Measurements from ENCODE around the gene FAM111A. TPM values are rescaled to one million over a fixed set of nuclear protein-coding genes. Genes with fewer than 3 reads are reported as not detected.
A peak's percentile ranks its signal among the peaks of the same experiment; 100 is the strongest.

Gene FAM111A
- total RNA-seq, 1 experiment from 2014 or later = 49.2 TPM

DNA sequence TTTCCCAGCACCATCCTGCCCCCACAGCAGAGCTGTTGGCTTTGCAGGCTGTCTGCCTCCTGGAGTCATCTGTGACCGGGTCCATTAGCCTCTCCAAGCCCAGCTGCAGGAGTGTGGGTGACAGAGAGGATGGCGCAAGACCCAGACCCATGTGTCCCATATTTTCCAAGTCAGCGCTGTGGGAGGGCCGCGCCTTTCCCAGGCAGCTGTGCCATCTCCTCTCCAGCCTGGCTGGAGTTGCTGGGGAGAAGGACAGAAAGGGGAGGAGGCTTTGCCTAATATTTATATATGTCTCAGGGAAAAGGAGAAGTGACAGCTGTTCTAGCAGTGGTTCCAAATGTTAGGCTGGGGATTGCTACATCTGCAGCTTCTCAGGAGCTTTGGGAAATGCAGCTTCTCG, 44.9 kb downstream of the FAM111A start:
- no peak overlapping the region for H3K27ac ChIP-seq (ENCODE audit: low read length)
- H4K20me1 ChIP-seq (ENCODE audit: low read length) = no peaks in the 10 kb centered on the region
- H3K27me3 ChIP-seq (ENCODE audit: low read length) = no peaks in the 10 kb centered on the region
- H3K36me3 ChIP-seq (ENCODE audit: low read depth, low read length) = no peaks in the 10 kb centered on the region
- H3K4me1 ChIP-seq (ENCODE audit: insufficient read depth, low read length) = peaks cover 38% of the 10 kb centered on the region
- H3F3A ChIP-seq (ENCODE audit: low read length, unreplicated experiment) = no peaks in the 10 kb centered on the region
- DNase-seq = no peak
- no peak for ATAC-seq
- H2AFZ ChIP-seq (ENCODE audit: low read length) = no peak overlapping the region
- H3K4me3 ChIP-seq (ENCODE audit: low read length) = no peak overlapping the region
- POLR2A ChIA-PET (ENCODE audit: unreplicated experiment) = no interaction called here
- no peaks in the 10 kb centered on the region for H3K9me2 ChIP-seq (replicated peaks; ENCODE audit: low read length)
- no peaks in the 10 kb centered on the region for H3K79me2 ChIP-seq (ENCODE audit: low read length)
- TF ChIP-seq EZH2phosphoT487 (IDR thresholded peaks at IDR 0.05; ENCODE audit: borderline replicate concordance, low read length) (no peak), EZH2 (IDR thresholded peaks at IDR 0.05; ENCODE audit: low read length, unreplicated experiment) (no peak)
- TF ChIP-seq, protein P1, sequence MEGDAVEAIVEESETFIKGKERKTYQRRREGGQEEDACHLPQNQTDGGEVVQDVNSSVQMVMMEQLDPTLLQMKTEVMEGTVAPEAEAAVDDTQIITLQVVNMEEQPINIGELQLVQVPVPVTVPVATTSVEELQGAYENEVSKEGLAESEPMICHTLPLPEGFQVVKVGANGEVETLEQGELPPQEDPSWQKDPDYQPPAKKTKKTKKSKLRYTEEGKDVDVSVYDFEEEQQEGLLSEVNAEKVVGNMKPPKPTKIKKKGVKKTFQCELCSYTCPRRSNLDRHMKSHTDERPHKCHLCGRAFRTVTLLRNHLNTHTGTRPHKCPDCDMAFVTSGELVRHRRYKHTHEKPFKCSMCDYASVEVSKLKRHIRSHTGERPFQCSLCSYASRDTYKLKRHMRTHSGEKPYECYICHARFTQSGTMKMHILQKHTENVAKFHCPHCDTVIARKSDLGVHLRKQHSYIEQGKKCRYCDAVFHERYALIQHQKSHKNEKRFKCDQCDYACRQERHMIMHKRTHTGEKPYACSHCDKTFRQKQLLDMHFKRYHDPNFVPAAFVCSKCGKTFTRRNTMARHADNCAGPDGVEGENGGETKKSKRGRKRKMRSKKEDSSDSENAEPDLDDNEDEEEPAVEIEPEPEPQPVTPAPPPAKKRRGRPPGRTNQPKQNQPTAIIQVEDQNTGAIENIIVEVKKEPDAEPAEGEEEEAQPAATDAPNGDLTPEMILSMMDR (conservative IDR thresholded peaks at IDR 0.05; ENCODE audit: low read depth, low read length) = no peak
- intact Hi-C loops (cut with micrococcal nuclease) = no loop called here
- CTCF ChIA-PET = no interaction called here
- H3K4me2 ChIP-seq (ENCODE audit: low read length) = no peak overlapping the region
- H3K9me3 ChIP-seq (ENCODE audit: low read length) = no peaks in the 10 kb centered on the region
- no peak overlapping the region for H3K9ac ChIP-seq (ENCODE audit: low read length)
- no TSS peak for BruUV-seq (replicated peaks)

DNA sequence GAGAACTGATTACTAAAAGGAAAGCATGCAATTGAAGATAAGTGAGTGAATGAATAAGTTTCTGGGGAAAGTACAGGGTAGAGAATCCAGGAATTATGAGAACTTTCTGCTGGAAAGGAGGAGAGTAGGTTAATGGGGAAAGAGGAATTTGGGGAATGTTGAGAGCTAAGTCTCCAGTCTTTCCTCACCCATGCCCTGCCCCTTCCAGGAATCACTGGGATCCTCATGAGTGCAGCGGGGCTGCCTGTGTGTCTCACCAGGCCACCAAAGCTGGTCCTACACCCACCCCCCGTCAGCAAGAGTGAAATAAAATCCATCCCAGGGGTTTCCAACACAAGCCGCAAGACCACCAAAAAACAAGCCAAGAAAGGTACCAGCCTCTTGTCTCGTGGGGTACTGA, 46.3 kb downstream of the FAM111A start:
- H3K36me3 ChIP-seq (ENCODE audit: low read depth, low read length) = no peaks in the 10 kb centered on the region

DNA sequence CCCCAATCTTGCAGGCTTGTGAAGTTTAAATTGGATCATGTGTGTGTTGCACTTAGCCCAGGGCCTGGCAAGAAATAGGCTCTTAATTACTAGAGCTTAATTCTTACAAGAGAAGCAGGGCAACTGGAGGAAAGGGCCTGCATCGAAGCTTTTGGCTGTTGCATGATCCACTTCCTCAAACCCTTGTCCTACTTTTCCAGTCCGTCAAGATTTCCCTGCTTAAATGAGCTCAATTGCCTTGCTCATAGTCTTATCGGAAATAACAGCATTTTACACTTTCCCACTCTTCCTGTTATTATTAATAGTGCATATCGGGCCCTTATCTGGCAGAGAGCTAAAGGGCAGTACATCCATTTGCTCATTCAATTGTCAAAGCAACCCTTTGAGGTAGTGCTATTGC, 47.3 kb downstream of the FAM111A start:
- peaks cover 38% of the 10 kb centered on the region for H3K4me1 ChIP-seq (ENCODE audit: insufficient read depth, low read length)
- intact Hi-C loops (cut with micrococcal nuclease) = no loop called here
- no peak for TF ChIP-seq EZH2phosphoT487 (IDR thresholded peaks at IDR 0.05; ENCODE audit: borderline replicate concordance, low read length)
- TF ChIP-seq, protein P1 (conservative IDR thresholded peaks at IDR 0.05; ENCODE audit: low read depth, low read length) = no peak
- POLR2A ChIA-PET (ENCODE audit: unreplicated experiment) = no interaction called here
- peak overlapping the region; percentile 13; the same call in 1 of the 2 replicates for H3K4me3 ChIP-seq (ENCODE audit: low read length)
- DNase-seq = peak; percentile 68
- H2AFZ ChIP-seq (ENCODE audit: low read length) = no peak overlapping the region
- no peaks in the 10 kb centered on the region for H3K27me3 ChIP-seq (ENCODE audit: low read length)
- peak; percentile 34 for ATAC-seq
- peak overlapping the region; percentile 72 for H3K4me2 ChIP-seq (ENCODE audit: low read length)
- no peaks in the 10 kb centered on the region for H3F3A ChIP-seq (ENCODE audit: low read length, unreplicated experiment)
- peak overlapping the region; percentile 43 for H3K27ac ChIP-seq (ENCODE audit: low read length)
- no peak overlapping the region for H3K9ac ChIP-seq (ENCODE audit: low read length)
- no peaks in the 10 kb centered on the region for H3K9me3 ChIP-seq (ENCODE audit: low read length)
- BruUV-seq (replicated peaks) = no TSS peak
- H4K20me1 ChIP-seq (ENCODE audit: low read length) = no peaks in the 10 kb centered on the region
- H3K9me2 ChIP-seq (replicated peaks; ENCODE audit: low read length) = no peaks in the 10 kb centered on the region
- H3K79me2 ChIP-seq (ENCODE audit: low read length) = no peaks in the 10 kb centered on the region
- no peaks in the 10 kb centered on the region for H3K36me3 ChIP-seq (ENCODE audit: low read depth, low read length)
- CTCF ChIA-PET = interaction anchor here (0.6 to 1.4 kb wide), 5 partner anchors 15 to 471 kb away, joined by 3 to 4 read pairs (median 4); partner anchors contain the start of gene DTX4

More for the DNA sequence above, 46.3 kb downstream of the FAM111A start:
- DNase-seq (no peak), ATAC-seq (no peak)
- Histone ChIP-seq H3K27me3 (ENCODE audit: low read length) (no peaks in the 10 kb centered on the region), H3K9ac (ENCODE audit: low read length) (no peak overlapping the region), H2AFZ (ENCODE audit: low read length) (no peak overlapping the region), H3F3A (ENCODE audit: low read length, unreplicated experiment) (no peaks in the 10 kb centered on the region), H3K27ac (ENCODE audit: low read length) (no peak overlapping the region), H3K4me2 (ENCODE audit: low read length) (peak overlapping the region; percentile 72; the same call in 1 of the 2 replicates), H3K4me3 (ENCODE audit: low read length) (no peak overlapping the region), H3K79me2 (ENCODE audit: low read length) (no peaks in the 10 kb centered on the region), H3K9me2 (replicated peaks; ENCODE audit: low read length) (no peaks in the 10 kb centered on the region), H4K20me1 (ENCODE audit: low read length) (no peaks in the 10 kb centered on the region), H3K4me1 (ENCODE audit: insufficient read depth, low read length) (peaks cover 38% of the 10 kb centered on the region), H3K9me3 (ENCODE audit: low read length) (no peaks in the 10 kb centered on the region)
- ChIA-PET CTCF (interaction anchor here (1.4 kb wide), 1 partner anchor 18 kb away, joined by 4 read pairs; no protein-coding TSS in a partner anchor), POLR2A (ENCODE audit: unreplicated experiment) (no interaction called here)
- TF ChIP-seq EZH2phosphoT487 (IDR thresholded peaks at IDR 0.05; ENCODE audit: borderline replicate concordance, low read length) (no peak), EZH2 (IDR thresholded peaks at IDR 0.05; ENCODE audit: low read length, unreplicated experiment) (no peak)
- TF ChIP-seq, protein P1 (conservative IDR thresholded peaks at IDR 0.05; ENCODE audit: low read depth, low read length) = no peak
- intact Hi-C loops (cut with micrococcal nuclease) = no loop called here
- BruUV-seq (replicated peaks) = no TSS peak

Data from PC-3 (cell line).